ENCODE results near the gene S100B. TPM values are rescaled to one million over a fixed set of nuclear protein-coding genes. Genes with fewer than 3 reads are reported as not detected.

The S100B gene
- total and polyA plus RNA-seq, 4 donors, result 3.2 to 6.0 (median 5.4) TPM

DNA sequence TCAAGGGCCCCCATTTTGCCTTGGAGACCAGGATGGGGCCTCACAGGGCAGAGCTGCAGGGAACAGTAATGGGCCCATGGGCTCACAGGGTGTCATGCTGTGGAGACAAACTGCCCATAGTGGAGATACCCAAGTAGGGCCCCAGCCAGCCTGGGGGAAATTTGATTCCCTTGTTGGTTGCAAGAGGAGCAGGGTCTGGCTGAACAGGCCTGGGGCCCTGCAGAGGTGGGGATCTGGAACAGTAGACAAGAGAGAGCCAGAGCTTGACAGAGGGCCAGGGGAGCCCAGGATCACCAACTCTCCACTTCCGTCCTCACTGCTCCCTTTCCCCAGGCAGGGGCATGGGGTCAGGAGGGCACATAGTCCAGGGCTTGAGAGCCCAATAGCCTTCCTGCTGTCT is 8.7 kb downstream of the S100B start:
- Histone ChIP-seq H3K27me3 (ENCODE audit: control insufficient read depth in 3 of 3, insufficient read depth in 3 of 3, low read length in 2 of 3) (no peaks in the 10 kb centered on the region), H3K9ac (ENCODE audit: insufficient read depth in 1 of 2, low read length in 2 of 2) (no peak overlapping the region), H3K36me3 (ENCODE audit: control insufficient read depth in 4 of 4, insufficient read depth in 4 of 4, low read length in 4 of 4) (no peaks in the 10 kb centered on the region), H3K27ac (ENCODE audit: low read depth in 1 of 2, low read length in 1 of 2) (no peak overlapping the region), H3K9me3 (ENCODE audit: control insufficient read depth in 4 of 4, insufficient read depth in 3 of 4, low read length in 3 of 4) (peaks cover 0 to 13% (median 0%) of the 10 kb centered on the region in 4 donors), H3K4me1 (ENCODE audit: control insufficient read depth in 5 of 5, insufficient read depth in 5 of 5, low read length in 5 of 5) (peaks cover 0 to 10% (median 0%) of the 10 kb centered on the region in 5 donors), H3K4me3 (no peak overlapping the region)
- DNase-seq, result no peak
- ATAC-seq (ENCODE audit: insufficient read depth, low FRiP score), result no peak
- TF ChIP-seq, protein P1, sequence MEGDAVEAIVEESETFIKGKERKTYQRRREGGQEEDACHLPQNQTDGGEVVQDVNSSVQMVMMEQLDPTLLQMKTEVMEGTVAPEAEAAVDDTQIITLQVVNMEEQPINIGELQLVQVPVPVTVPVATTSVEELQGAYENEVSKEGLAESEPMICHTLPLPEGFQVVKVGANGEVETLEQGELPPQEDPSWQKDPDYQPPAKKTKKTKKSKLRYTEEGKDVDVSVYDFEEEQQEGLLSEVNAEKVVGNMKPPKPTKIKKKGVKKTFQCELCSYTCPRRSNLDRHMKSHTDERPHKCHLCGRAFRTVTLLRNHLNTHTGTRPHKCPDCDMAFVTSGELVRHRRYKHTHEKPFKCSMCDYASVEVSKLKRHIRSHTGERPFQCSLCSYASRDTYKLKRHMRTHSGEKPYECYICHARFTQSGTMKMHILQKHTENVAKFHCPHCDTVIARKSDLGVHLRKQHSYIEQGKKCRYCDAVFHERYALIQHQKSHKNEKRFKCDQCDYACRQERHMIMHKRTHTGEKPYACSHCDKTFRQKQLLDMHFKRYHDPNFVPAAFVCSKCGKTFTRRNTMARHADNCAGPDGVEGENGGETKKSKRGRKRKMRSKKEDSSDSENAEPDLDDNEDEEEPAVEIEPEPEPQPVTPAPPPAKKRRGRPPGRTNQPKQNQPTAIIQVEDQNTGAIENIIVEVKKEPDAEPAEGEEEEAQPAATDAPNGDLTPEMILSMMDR (IDR thresholded peaks at IDR 0.05; ENCODE audit: control extremely low read depth, extremely low read depth), result no peak
- WGBS, 2 donors, result 100% methylated on average over 1 of the region's 1 CpG

GRCh38 chr21:46594276-46594675 is 10.6 kb downstream of the S100B start:
- Histone ChIP-seq H3K27ac (ENCODE audit: low read depth in 1 of 2, low read length in 1 of 2) (no peak overlapping the region), H3K9ac (ENCODE audit: insufficient read depth in 1 of 2, low read length in 2 of 2) (no peak overlapping the region), H3K27me3 (ENCODE audit: control insufficient read depth in 3 of 3, insufficient read depth in 3 of 3, low read length in 2 of 3) (no peaks in the 10 kb centered on the region), H3K9me3 (ENCODE audit: control insufficient read depth in 4 of 4, insufficient read depth in 3 of 4, low read length in 3 of 4) (peaks cover 0 to 14% (median 0%) of the 10 kb centered on the region in 4 donors), H3K36me3 (ENCODE audit: control insufficient read depth in 4 of 4, insufficient read depth in 4 of 4, low read length in 4 of 4) (no peaks in the 10 kb centered on the region), H3K4me1 (ENCODE audit: control insufficient read depth in 5 of 5, insufficient read depth in 5 of 5, low read length in 5 of 5) (peaks cover 0 to 6% (median 0%) of the 10 kb centered on the region in 5 donors), H3K4me3 (no peak overlapping the region)
- ATAC-seq (ENCODE audit: insufficient read depth, low FRiP score) (no peak), DNase-seq (no peak)
- TF ChIP-seq, protein P1 (IDR thresholded peaks at IDR 0.05; ENCODE audit: control extremely low read depth, extremely low read depth), result no peak
- WGBS, 2 donors, result 76 to 93% methylated on average over 8 of the region's 8 CpGs

DNA sequence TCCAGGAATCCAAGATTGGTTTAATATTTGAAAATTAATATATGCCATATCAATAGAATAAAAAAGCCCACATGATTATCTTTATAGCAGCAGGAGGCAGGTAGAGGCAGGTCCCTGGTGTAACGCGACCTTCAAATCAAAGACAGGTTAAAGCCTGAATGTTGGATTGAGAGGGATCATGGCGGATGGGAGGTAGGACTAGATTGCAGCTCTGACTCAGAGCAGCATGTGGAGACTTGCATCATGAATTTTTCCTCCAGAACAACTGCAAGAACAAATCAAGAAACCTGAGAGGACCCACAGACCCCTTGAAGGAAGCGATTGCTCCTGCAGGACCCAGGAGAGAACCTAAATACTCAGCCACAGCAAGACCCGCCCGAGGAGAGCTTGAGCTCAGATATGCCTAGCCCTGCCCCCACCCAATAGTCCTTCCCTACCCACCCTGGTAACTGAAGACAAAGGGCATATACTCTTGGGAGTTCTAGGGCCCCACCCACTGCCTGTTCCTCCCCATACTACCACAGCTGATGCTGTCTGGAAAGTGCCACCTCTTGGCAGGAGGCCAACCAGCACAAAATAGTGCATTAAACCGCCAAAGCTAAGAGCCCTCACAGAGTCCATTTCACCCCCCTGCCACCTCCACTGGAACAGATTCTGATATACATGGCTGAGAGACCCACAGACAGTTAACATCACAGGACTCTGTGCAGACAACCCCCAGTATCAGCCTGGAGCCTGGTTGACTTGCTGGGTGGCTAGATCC is 19.5 kb downstream of the S100B start:
- Histone ChIP-seq H3K9me3 (ENCODE audit: control insufficient read depth in 4 of 4, insufficient read depth in 3 of 4, low read length in 3 of 4) (peaks cover 0 to 13% (median 5%) of the 10 kb centered on the region in 4 donors), H3K27me3 (ENCODE audit: control insufficient read depth in 3 of 3, insufficient read depth in 3 of 3, low read length in 2 of 3) (no peaks in the 10 kb centered on the region), H3K9ac (ENCODE audit: insufficient read depth in 1 of 2, low read length in 2 of 2) (no peak overlapping the region), H3K4me1 (ENCODE audit: control insufficient read depth in 5 of 5, insufficient read depth in 5 of 5, low read length in 5 of 5) (no peaks in the 10 kb centered on the region), H3K4me3 (no peak overlapping the region), H3K27ac (ENCODE audit: low read depth in 1 of 2, low read length in 1 of 2) (no peak overlapping the region), H3K36me3 (ENCODE audit: control insufficient read depth in 4 of 4, insufficient read depth in 4 of 4, low read length in 4 of 4) (peaks cover 0 to 14% (median 2%) of the 10 kb centered on the region in 4 donors)
- ATAC-seq (ENCODE audit: insufficient read depth, low FRiP score) (no peak), DNase-seq (no peak)
- WGBS, 2 donors, result 84 to 95% methylated on average over 7 of the region's 7 CpGs
- TF ChIP-seq, protein P1 (IDR thresholded peaks at IDR 0.05; ENCODE audit: control extremely low read depth, extremely low read depth), result no peak
